Stimulated activated CD8-positive, alpha-beta memory T cell treated with anti-CD3 and anti-CD28 coated beads, Interleukin-7, amount 100 ng/mL, for 4 hours (primary cell): ENCODE data around the gene NPY4R.
"Not testable (repeated sequence)": the region's sequence is repeated elsewhere in the genome, so short reads cannot be mapped to it uniquely, and the experiment has no call there.

ENCODE experiments used
- DNase-seq, 2 donors: peaks; one replicate each; pipeline ENCODE4 v3.0.0-alpha.2; 2020; ENCODE audit warnings: low read depth in 2 of 2

The NPY4R gene, protein sequence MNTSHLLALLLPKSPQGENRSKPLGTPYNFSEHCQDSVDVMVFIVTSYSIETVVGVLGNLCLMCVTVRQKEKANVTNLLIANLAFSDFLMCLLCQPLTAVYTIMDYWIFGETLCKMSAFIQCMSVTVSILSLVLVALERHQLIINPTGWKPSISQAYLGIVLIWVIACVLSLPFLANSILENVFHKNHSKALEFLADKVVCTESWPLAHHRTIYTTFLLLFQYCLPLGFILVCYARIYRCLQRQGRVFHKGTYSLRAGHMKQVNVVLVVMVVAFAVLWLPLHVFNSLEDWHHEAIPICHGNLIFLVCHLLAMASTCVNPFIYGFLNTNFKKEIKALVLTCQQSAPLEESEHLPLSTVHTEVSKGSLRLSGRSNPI

DNA sequence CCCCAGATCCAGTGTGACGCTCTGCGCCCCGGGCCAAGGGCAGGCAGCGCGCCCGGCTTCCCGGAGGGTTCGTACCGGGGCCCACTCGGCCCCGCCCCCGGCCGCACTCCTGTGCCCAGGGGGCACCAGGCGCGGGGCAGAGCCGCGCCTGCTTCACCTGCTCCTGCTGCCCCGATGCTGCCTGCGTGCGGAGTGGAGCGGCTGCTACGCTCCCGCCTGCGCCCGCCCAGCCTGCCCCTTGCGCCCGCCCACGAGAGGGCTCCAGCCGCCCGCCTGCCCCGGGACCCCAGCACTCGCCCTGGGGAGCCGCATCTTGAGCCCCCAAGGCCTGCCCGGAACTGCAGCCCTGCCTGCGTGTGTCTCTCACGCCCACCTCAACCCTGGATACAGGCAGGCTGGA is at the start of gene NPY4R:
TSS of gene NPY4R (minus strand) at position 194 of the 400 bp plus-strand sequence. CDS start 3,323 bp downstream, outside the sequence.
- DNase-seq, result not testable (repeated sequence)

DNA sequence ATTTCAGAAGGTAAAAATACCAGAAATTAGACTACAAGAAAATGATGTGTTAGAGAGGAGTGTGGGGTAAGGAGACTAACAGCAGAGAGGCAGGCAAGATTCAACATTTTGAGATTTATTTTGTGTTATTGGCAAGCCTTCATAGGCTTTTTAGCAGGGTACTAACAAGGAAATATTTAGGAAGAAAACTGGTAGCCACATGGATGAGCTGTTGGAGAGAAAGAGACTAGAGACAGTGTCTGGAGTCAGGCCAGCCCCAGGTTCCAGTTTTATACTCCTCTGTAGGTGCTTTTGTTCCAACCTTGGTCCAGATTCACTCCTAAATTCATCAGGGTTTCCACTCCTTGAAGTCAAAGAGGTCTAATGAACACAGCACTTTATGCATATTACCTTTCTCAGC is 49.6 kb upstream of the NPY4R start:
- no peak for DNase-seq

DNA sequence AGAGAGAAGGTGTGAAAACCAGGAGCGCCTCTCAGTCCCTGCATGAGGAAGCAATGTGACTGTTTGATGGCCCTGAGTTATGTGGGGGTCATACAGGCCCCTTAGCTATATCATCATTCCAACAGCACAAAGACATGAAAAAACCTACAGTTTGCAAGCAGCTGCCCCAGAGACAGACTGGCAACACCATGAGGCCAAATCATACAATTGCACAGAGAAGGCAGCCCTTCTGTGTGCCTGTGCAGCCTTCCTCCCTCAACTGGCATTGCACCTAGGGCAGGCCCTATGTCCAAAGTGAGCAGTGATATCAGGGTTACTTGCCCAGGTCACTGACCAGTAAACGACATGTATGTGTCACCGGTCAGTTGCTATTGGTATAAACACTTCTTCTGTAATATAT is 49.1 kb upstream of the NPY4R start:
- DNase-seq, result no peak

DNA sequence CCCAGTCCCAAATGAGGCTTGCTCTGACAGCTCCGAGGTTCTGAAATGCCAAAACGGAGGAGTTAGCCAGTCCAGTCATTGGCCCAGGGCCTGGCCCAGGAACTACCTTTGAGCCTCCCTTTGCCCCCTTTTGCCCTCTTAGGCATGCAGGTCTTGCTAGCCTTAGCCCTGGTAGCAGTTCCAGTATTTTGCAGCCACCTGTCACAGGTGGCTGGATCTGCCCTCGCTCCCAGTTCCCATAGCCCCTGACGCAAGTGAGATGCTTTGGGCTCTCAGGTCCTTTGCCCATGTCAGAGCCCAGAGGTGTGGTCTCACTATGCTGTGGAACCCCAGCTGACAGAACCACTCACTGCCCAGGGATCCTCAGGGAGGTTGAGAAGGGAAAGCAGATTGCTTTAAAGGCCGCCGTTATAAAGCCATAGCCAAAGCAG is 48.7 kb upstream of the NPY4R start:
- no peak for DNase-seq

DNA sequence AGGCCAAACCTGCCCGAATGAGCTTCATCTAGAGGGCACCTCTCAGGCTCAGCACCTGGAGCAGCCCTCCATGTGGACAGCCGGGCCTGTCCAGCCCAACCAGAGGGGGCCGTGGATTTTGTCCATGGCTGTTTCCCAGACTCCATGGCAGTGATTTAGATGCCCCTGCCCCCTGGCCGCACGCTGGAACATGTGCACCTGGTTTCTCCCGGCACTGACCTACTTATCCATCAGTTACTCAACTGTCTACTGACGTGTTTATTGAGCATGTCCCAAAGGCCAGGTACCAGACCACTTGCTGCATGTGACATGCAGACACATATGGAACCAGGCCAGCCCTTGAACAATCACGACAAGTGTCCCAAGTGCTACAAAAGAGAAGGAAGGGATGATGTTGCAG is 47.6 kb upstream of the NPY4R start:
- DNase-seq, result not testable (repeated sequence)

DNA sequence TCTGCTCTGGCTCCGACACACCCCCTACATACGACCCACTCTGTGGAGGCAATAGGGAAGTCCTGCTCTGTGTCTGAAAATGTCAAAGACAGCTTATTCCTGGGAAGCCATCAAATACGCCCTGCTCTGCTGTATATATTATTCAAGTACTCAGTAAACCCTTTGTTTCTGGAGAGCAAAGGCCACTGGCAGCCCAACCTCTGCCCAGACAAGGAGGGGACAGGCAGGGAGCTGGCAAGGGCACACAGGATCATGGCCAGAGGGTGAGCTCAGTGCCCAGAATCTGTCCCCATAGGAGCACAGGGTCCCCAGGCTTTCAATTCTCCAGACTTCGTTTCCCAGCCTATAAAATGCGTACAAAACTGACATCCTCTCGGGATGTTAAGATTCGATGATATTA is 47.0 kb upstream of the NPY4R start:
- DNase-seq, result not testable (repeated sequence)

DNA sequence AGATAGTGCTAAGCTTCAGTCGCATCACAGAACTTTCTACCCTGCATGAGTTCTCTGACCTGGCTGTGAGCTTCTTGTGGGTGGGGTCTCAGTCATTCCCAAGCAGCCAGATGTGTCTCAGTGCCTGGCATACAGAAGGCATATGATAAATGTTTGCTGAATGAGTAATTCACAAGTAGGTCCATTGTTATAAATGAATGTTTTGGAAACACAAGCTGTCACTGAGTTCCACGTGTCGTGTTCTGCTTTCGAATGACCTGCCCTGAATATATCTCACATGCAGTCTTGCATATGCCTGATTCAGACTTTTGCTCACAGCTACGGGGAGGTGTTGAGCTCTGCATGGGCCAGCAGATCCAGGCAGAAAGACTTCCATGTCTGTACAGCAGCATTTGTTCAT is 46.2 kb upstream of the NPY4R start:
- not testable (repeated sequence) for DNase-seq

DNA sequence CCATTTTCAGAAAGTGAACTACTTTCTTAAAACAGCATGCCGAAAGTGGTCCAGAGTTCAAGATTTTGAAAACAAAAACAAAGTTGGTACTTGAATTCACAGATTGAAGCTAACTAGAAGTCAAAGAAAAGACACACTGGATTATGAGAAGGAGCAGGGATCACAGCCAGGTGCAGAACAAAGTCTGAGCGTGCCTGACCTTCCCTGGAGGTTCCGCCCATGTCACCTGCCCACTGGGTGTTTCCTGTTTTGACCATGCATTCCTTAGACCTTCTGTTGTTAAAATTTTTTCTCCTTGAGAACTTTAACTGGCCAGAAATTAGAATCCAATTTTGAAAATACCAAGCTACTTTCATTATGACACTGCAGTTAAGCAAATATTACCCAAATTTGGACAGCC is 34.2 kb upstream of the NPY4R start:
- DNase-seq, result not testable (repeated sequence)

DNA sequence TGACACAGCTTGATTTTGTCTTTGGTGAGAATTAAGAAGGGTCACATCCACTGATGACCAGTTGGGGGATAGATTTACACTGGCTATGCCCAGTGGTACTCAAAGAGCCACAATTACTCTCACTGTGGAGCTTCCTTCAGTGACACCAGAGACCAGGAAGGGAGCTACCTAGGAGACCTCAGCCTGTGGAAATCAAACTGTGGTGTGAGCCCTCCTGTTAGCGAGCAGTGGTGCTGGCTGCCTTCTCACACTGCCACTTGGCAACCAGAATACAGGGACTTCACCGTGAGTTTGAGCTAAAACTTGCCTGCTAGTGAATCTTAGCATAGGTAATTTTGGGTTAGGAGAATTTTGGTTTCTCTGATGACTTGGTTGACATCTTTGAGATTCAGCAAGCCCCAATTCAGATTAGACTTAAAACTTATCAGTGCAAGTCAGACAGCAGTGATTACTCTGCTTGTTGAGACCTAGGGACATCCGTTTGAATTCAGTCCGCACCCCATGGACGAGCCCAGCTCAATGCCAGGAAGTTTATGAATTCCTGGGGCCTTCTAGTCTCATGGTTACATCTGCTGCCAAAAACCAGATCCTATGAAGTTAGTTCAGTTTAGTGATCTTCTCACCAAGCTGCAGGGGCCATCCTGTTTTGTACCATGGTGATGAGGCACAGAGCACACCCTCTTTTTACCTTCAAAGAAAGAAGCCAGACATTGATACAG is 33.4 kb upstream of the NPY4R start:
- DNase-seq, result not testable (repeated sequence)

DNA sequence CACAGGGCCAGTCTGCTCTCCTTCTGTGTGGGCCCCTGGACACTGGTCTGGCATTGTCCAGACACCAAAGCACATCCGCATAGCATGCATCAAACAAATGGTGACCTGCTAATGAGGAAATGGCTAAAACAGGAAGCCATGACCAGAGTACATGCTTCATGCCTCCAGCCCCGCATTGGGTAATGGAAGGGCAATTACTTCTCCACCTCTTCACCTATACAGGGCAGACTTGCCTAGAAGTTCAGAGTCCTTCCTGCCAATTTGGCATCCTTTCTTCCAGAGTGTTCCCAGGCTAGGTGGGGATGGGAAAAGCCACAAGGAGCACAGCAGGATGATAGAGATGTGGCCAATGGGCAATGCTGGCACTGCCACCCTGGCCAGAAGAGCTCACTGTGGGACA is 32.1 kb upstream of the NPY4R start:
- DNase-seq, result not testable (repeated sequence)

DNA sequence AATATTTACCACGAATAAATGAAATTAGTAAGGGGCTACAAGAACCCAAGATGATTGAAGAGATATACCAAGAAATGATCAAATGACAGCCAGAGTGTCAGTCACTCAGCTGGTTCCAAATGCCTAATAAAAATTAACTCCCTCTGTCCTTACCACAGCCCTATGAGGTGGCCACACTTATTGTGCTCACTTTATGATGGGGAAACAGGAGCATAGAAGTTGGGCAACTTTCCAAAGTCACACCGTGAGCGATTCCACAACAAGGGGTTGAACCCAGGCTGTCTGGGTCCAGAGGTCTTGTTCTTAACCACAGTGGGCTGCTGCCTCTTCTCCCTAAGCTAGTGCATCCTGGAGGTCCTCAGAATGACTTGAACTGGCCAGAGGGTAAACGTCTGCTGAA is 31.6 kb upstream of the NPY4R start:
- DNase-seq, result not testable (repeated sequence)

DNA sequence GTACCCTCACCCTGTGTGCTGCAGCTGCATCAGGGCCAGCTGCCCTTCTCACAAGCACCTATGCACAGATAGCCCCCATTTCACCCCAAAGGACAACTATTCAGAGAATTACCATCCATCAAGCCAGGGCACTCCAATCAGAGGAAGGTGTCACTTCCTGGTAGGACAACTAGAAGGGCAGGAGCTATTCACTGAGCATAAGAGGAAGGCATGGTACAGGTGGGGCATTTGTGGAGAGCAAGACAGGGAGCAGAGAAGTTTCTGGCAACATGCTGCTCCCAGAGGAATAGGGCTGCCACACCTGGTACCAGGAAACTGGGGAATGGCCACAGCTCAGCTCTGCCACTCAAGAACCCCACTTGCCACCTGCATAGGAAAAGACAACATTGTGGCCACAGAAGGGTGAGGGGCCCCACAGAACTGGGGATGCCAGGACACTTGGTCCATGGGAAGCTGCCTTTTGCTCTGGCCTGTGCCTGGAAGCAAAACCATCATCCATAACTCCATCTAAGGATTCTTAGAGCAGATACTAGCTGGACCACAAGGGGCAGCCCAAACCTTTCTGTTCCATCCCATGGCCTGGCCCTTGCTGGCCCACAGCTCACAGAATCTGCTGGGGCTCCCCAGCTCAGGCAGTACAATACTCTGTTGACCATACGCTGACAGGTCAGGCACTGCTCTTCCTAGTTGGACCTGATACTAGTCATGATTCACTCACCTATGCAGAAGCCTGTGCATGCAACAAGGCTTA is 25.8 kb upstream of the NPY4R start:
- not testable (repeated sequence) for DNase-seq

DNA sequence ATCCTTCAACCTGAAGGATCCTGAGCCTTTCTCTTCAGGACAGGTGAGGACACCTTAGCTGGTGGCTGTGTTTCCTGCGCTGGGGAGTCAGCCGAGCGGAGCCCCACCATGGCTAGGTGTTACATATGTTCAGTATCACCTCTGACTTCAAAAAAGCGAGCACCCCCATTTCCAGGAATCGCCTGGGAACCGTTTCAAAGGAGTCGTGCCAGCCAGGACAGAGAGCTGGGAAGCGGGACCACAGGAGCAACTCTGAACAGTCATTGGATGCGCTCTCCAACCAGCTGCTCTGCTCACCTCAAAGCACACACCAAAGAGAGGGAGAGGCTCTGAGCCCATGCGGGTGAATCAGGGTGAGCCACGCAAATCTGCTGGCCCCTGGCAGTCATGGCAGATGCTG is 24.5 kb upstream of the NPY4R start:
- DNase-seq, result not testable (repeated sequence)

DNA sequence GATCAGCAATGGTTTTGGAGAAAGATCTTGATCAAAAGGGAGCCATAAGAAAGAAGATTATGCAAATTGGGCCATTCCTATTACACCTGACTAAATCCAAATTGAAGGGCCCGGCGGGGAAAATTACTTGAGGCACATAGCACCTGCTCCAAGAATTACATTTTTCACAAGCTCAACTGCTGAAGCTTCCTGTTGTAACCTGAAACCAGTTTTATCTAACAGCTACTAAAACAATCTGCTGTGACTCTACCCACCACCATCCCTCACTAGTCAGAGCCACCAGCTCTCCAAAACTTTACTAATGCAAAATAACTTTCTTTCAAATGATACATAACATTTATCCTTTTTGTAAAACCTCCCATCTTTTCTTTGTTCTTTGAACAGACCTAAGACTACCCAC is 20.7 kb upstream of the NPY4R start:
- not testable (repeated sequence) for DNase-seq

DNA sequence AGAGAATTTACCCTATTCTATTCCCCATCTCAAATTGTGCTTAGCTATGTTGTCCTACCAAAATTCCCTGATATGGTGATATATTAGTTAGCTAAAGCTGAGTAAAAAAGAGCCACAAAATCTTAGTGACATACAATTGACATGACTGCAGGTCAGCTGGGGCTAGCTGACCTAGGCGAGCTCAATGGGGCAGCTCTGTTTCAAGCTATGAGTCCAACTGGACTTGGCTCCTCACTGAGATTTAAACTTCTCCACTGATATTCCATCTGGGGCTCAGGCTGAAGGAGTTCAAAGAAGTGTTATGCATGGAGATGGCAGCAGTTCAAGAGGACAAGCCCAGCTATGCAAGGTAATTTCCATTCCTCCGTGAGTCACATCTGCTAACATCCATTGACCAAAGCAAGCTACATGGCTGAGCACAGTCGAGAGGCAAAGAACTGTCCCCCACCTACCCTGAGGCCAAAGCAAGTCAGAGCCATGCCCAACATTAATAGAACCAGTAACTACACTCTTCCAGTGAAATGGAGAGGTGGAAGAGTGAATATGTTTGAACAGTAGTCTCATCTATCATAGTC is 9.1 kb upstream of the NPY4R start:
- not testable (repeated sequence) for DNase-seq

DNA sequence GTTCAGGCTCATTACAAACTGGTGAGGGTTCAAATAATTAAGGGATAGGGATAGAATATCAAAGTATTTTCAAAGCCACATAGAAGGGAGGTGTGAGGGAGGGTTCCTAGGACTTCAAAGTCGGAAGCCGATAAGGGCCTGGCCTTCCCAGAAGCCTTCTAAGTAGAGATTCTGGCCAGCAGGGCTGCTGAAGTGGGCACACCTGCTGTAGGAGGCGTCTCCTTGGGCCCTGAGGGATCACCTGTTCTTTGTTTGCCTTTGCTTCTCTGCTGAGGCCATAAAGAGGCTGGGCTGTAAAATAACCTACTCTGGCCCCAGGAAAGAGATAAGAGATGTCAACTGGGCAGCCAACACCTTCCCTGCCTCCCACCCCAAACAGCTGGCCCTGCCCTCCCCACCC is 8.0 kb upstream of the NPY4R start:
- not testable (repeated sequence) for DNase-seq

DNA sequence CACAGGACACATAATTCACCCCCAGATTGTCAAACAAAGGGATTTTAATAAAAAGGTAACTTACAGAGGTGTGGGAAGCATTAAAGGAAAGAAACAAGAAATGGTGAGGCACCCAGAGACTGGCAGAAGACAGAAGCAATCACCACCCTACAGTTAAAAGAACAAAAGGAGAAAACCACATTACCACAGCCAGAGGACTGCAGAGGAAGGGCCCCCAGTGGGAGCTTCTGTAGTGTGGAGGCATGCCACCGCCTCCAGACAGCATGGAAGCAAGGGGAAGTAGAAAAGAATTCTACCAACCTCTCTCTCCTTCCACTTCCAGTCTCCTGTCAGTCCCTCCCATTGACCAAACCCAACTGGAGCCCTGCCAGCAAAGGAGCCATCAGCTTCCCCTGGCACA is 4.4 kb upstream of the NPY4R start:
- DNase-seq, result not testable (repeated sequence)

DNA sequence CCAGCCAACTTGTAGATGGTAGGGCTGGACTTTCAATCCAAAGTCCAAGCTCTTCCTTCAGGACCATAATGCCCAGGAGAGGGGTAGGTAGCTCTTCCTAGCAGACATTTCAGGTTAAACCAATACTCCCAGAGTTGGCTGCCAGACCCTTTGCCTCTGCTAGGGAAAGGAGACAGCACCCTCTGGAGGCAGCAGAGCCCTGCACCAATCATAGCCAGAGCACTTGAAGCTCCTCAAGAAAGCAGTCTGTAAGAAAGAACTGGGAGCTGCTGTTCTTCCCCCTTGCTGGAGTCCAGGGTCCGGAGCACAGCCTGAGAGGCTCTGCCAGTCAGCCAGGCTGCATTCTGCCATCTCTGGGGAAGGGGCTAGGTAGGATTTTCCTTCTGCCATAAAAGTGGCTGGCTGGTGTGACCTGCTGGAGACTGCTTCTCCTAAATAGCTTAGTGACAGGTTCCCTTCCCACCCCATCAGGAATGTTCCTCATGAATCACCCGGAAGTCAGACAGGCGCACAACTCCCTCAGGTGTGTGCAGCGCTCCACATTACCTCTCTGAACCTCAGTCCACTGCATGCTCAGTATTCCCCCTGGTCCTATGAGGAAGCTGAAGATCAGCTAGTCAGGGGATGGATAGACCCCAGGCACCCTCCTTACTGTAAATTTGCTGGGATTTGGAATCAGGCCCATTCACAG is 2.5 kb upstream of the NPY4R start:
- not testable (repeated sequence) for DNase-seq

DNA sequence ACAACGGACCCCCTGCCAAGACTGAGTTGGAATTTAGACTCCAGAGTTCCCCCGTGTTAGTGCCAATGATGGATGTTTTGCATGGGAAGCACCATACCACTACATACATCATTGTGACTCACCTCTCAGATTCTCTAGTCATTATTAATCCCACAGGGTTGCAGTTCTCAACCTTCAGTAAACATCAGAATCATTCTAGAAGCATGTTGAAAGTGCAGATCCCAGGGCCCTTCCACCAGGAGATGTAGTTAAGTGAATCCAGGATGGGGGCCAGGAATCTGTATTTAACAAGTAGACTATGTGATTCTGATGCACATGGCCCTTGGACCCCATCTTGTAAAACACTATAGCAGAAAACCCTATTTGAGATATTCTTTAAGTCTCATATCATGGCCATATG is 2.1 kb downstream of the NPY4R start:
- not testable (repeated sequence) for DNase-seq

DNA sequence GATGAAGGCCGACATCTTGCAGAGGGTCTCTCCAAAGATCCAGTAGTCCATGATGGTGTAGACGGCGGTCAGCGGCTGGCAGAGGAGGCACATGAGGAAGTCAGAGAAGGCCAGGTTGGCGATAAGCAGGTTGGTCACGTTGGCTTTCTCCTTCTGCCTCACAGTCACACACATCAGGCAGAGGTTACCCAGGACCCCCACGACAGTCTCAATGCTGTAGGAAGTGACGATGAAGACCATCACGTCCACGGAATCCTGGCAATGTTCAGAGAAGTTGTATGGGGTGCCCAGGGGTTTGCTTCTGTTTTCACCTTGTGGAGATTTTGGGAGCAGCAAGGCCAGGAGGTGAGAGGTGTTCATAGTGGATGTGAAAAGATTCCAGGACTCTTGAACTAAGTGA is 3.5 kb downstream of the NPY4R start:
- not testable (repeated sequence) for DNase-seq

DNA sequence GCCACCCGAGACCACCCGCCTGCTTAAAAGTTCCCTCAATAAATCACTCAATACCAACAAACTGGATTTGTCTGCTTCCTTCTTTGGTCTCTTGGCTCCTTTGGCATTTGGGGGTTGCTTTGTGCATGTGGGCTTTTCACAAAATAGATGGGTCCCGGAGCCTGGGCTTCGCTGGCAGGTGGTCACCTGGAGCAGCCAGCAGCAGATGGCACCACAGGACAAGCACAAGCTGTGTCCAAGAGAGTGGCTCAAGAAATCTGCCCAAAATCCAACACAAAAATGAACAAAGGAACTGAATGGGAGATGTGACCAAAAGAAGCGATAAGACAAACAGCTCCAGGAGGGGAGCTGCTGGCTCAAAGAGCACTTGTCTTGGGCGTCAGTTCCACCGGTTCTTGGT is 6.2 kb downstream of the NPY4R start:
- DNase-seq, result not testable (repeated sequence)
